Mesendoderm (in vitro differentiated cells): ENCODE results near the gene CHST7.

Experiments
- DNase-seq: peaks from one replicate; pipeline ENCODE4 v3.0.0; 2013
- H2AK5ac ChIP-seq: 2 replicates; pipeline ENCODE4 v1.6.1; 2013; ENCODE audit warnings: low read length, inconsistent platforms
- H2BK120ac ChIP-seq: 2 replicates; pipeline ENCODE4 v1.6.1; 2013; ENCODE audit warnings: low read depth, mild to moderate bottlenecking, low read length, moderate library complexity, mixed read lengths
- H2BK15ac ChIP-seq: replicated peaks from 2 replicates; pipeline ENCODE4 v1.6.1; 2013; ENCODE audit warnings: low read depth, mild to moderate bottlenecking, moderate library complexity
- H2BK5ac ChIP-seq: 2 replicates; pipeline ENCODE4 v1.6.1; 2013; ENCODE audit warnings: low read length, inconsistent platforms
- H3K18ac ChIP-seq: 2 replicates; pipeline ENCODE4 v1.6.1; 2013; ENCODE audit warnings: mild to moderate bottlenecking, low read length, mixed read lengths
- H3K23ac ChIP-seq: one replicate; pipeline ENCODE4 v1.6.1; 2013; ENCODE audit warnings: low read length
- H3K27ac ChIP-seq: 2 replicates; pipeline ENCODE4 v1.5.1; 2013; ENCODE audit warnings: low read depth, mild to moderate bottlenecking, inconsistent platforms, low read length, moderate library complexity
- H3K27me3 ChIP-seq: 2 replicates; pipeline ENCODE4 v1.6.1; 2013; ENCODE audit warnings: low read length, control low read depth, mild to moderate bottlenecking, inconsistent platforms; ENCODE audit not compliant: insufficient read depth, poor library complexity
- H3K36me3 ChIP-seq: 2 replicates; pipeline ENCODE4 v1.6.1; 2013; ENCODE audit warnings: low read length, inconsistent platforms; ENCODE audit not compliant: control insufficient read depth, insufficient read depth
- H3K4ac ChIP-seq: one replicate; pipeline ENCODE4 v1.6.1; 2013; ENCODE audit warnings: low read depth, mild to moderate bottlenecking, low read length, moderate library complexity
- H3K4me1 ChIP-seq: 2 replicates; pipeline ENCODE4 v1.6.1; 2013; ENCODE audit warnings: low read depth, low read length, inconsistent platforms; ENCODE audit not compliant: control insufficient read depth
- H3K4me2 ChIP-seq: 2 replicates; pipeline ENCODE4 v1.6.1; 2013; ENCODE audit warnings: low read length
- H3K4me3 ChIP-seq: 2 replicates; pipeline ENCODE4 v1.5.1; 2013; ENCODE audit warnings: mild to moderate bottlenecking, low read length
- H3K56ac ChIP-seq: one replicate; pipeline ENCODE4 v1.6.1; 2013; ENCODE audit warnings: low read length
- H3K79me1 ChIP-seq: 2 replicates; pipeline ENCODE4 v1.6.1; 2013; ENCODE audit warnings: low read length, inconsistent platforms
- H3K79me2 ChIP-seq: 2 replicates; pipeline ENCODE4 v1.6.1; 2013; ENCODE audit warnings: mild to moderate bottlenecking, low read length; ENCODE audit not compliant: control insufficient read depth, insufficient read depth
- H3K9ac ChIP-seq: 2 replicates; pipeline ENCODE4 v1.6.1; 2013; ENCODE audit warnings: low read length, inconsistent platforms
- H4K5ac ChIP-seq: one replicate; pipeline ENCODE4 v1.6.1; 2013; ENCODE audit warnings: low read length
- H4K8ac ChIP-seq: one replicate; pipeline ENCODE4 v1.6.1; 2013; ENCODE audit warnings: low read depth, mild to moderate bottlenecking, control low read depth, low read length, moderate library complexity
- WGBS: extraction: QIAGEN DNeasy Blood & Tissue Kit; methylation state at CpG from one replicate; pipeline ENCODE4 v1.1.7; 2013; ENCODE audit warnings: low lambda C conversion rate, missing lambda C conversion rate; ENCODE audit not compliant: insufficient coverage; ENCODE audit errors: extremely low coverage; 5-methylcytosine and 5-hydroxymethylcytosine counted together

The CHST7 gene

GRCh38 chrX:46599051-46599560 is 25.5 kb downstream of the CHST7 start:
- no peak overlapping the region for H2AK5ac ChIP-seq
- no peaks in the 10 kb centered on the region for H3K4me1 ChIP-seq
- H3K9ac ChIP-seq = no peak overlapping the region
- no peak overlapping the region for H3K56ac ChIP-seq
- no peak overlapping the region for H2BK5ac ChIP-seq
- H2BK15ac ChIP-seq = no peak overlapping the region
- WGBS = no CpG with 5 or more reads among the region's 1 CpG
- H3K79me1 ChIP-seq = no peaks in the 10 kb centered on the region
- H4K8ac ChIP-seq = no peak overlapping the region
- DNase-seq = no peak
- no peak overlapping the region for H3K18ac ChIP-seq
- no peak overlapping the region for H3K4me2 ChIP-seq
- no peak overlapping the region for H3K23ac ChIP-seq
- H3K27me3 ChIP-seq = no peaks in the 10 kb centered on the region
- no peak overlapping the region for H3K4me3 ChIP-seq
- no peak overlapping the region for H4K5ac ChIP-seq
- no peak overlapping the region for H2BK120ac ChIP-seq
- H3K4ac ChIP-seq = no peak overlapping the region
- no peaks in the 10 kb centered on the region for H3K79me2 ChIP-seq
- no peaks in the 10 kb centered on the region for H3K36me3 ChIP-seq
- H3K27ac ChIP-seq = no peak overlapping the region

GRCh38 chrX:46601283-46601682 is 27.7 kb downstream of the CHST7 start:
- Histone ChIP-seq H3K4me3 (no peak overlapping the region), H3K4me2 (no peak overlapping the region), H3K27me3 (no peaks in the 10 kb centered on the region), H2BK15ac (no peak overlapping the region), H3K4me1 (no peaks in the 10 kb centered on the region), H3K9ac (no peak overlapping the region), H2BK120ac (no peak overlapping the region), H3K56ac (no peak overlapping the region), H3K36me3 (no peaks in the 10 kb centered on the region), H4K8ac (no peak overlapping the region), H3K23ac (no peak overlapping the region), H2BK5ac (no peak overlapping the region), H3K79me1 (no peaks in the 10 kb centered on the region), H3K79me2 (no peaks in the 10 kb centered on the region), H2AK5ac (no peak overlapping the region), H3K27ac (no peak overlapping the region), H4K5ac (no peak overlapping the region), H3K18ac (no peak overlapping the region), H3K4ac (no peak overlapping the region)
- no CpG with 5 or more reads among the region's 6 CpGs for WGBS
- DNase-seq = no peak

GRCh38 chrX:46602468-46603102 is 29.0 kb downstream of the CHST7 start:
- Histone ChIP-seq H3K23ac (no peak overlapping the region), H3K79me1 (no peaks in the 10 kb centered on the region), H3K79me2 (no peaks in the 10 kb centered on the region), H3K18ac (no peak overlapping the region), H3K4ac (no peak overlapping the region), H2BK120ac (no peak overlapping the region), H3K4me3 (no peak overlapping the region), H4K8ac (no peak overlapping the region), H4K5ac (no peak overlapping the region), H3K36me3 (no peaks in the 10 kb centered on the region), H2BK15ac (no peak overlapping the region), H2AK5ac (no peak overlapping the region), H3K27ac (no peak overlapping the region), H3K4me1 (no peaks in the 10 kb centered on the region), H3K27me3 (no peaks in the 10 kb centered on the region), H3K56ac (no peak overlapping the region), H3K9ac (no peak overlapping the region), H2BK5ac (no peak overlapping the region), H3K4me2 (no peak overlapping the region)
- no CpG with 5 or more reads among the region's 6 CpGs for WGBS
- DNase-seq = no peak

- no peak for DNase-seq
- H3K36me3 ChIP-seq = no peaks in the 10 kb centered on the region
- H3K9ac ChIP-seq = no peak overlapping the region
- H2BK120ac ChIP-seq = no peak overlapping the region
- H3K27ac ChIP-seq = no peak overlapping the region
- no peak overlapping the region for H2AK5ac ChIP-seq
- no peak overlapping the region for H4K5ac ChIP-seq
- H2BK15ac ChIP-seq = no peak overlapping the region
- H3K4ac ChIP-seq = no peak overlapping the region
- no peak overlapping the region for H2BK5ac ChIP-seq
- no CpG with 5 or more reads among the region's 11 CpGs for WGBS
- no peak overlapping the region for H3K18ac ChIP-seq
- H3K27me3 ChIP-seq = no peaks in the 10 kb centered on the region
- no peak overlapping the region for H3K4me3 ChIP-seq
- no peak overlapping the region for H3K4me2 ChIP-seq
- H3K79me2 ChIP-seq = no peaks in the 10 kb centered on the region
- no peaks in the 10 kb centered on the region for H3K79me1 ChIP-seq
- no peak overlapping the region for H4K8ac ChIP-seq
- H3K56ac ChIP-seq = no peak overlapping the region
- no peaks in the 10 kb centered on the region for H3K4me1 ChIP-seq
- no peak overlapping the region for H3K23ac ChIP-seq
Measured at GRCh38 chrX:46607916-46608315, 34.4 kb downstream of the CHST7 start.

- no peak overlapping the region for H3K56ac ChIP-seq
- H3K4me3 ChIP-seq = no peak overlapping the region
- H2BK15ac ChIP-seq = no peak overlapping the region
- H3K27ac ChIP-seq = no peak overlapping the region
- H3K79me1 ChIP-seq = no peaks in the 10 kb centered on the region
- no peaks in the 10 kb centered on the region for H3K27me3 ChIP-seq
- no peak overlapping the region for H3K4me2 ChIP-seq
- no peak for DNase-seq
- H3K4ac ChIP-seq = no peak overlapping the region
- H3K23ac ChIP-seq = no peak overlapping the region
- no peak overlapping the region for H4K8ac ChIP-seq
- no peaks in the 10 kb centered on the region for H3K4me1 ChIP-seq
- H3K18ac ChIP-seq = no peak overlapping the region
- WGBS = no CpG with 5 or more reads among the region's 5 CpGs
- H2AK5ac ChIP-seq = no peak overlapping the region
- H3K36me3 ChIP-seq = no peaks in the 10 kb centered on the region
- H4K5ac ChIP-seq = no peak overlapping the region
- H2BK5ac ChIP-seq = no peak overlapping the region
- no peak overlapping the region for H3K9ac ChIP-seq
- no peaks in the 10 kb centered on the region for H3K79me2 ChIP-seq
- H2BK120ac ChIP-seq = no peak overlapping the region
Measured at GRCh38 chrX:46610070-46610658, 36.6 kb downstream of the CHST7 start.
